HG03571 (cell line): ENCODE data around the gene METTL13.
A peak's percentile ranks its signal among the peaks of the same experiment; 100 is the strongest.

Experiments
- ATAC-seq: cut with Tn5 transposase; IDR thresholded peaks from one replicate; pipeline ENCODE4 v1.9.1; 2021; ENCODE audit not compliant: unreplicated experiment

The METTL13 gene

DNA sequence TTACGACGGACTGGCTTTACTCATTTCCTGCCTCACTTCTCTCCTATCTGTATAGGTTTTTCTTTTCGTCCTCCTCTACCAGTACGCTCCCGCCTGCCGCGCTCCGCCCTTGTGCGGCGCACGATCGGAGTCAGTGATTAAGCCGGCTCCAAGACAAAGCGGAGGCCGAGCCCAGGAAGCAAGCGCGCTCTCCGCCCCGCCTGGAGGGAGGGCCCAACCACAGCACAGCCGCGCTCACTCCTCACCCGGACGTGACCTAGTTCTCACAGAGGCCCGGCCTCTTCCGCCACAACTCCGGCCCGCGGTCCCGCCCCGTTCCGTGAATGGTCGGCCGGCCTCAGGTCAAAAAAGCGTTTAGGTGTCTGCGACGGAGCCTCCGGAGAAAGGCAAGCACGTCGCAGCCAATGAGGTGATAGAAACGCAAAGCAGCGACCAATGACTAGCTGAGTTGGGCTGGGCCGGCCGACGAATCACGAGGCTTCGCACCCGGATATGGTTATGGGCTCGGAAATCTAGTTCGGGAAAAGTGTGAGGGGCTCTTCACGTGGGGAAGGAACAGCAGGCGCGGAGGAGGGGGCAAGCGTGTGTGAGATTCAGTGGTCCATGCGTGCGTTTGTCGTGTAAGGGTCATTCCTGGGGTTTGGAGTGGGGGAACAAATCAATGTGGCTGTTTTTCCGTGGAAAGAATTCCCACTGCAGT, at the start of gene METTL13:
TSS of gene METTL13 (plus strand) at position 485 of the 700 bp plus-strand sequence. CDS start 308 bp downstream, outside the sequence.
- ATAC-seq: peak; percentile 99

DNA sequence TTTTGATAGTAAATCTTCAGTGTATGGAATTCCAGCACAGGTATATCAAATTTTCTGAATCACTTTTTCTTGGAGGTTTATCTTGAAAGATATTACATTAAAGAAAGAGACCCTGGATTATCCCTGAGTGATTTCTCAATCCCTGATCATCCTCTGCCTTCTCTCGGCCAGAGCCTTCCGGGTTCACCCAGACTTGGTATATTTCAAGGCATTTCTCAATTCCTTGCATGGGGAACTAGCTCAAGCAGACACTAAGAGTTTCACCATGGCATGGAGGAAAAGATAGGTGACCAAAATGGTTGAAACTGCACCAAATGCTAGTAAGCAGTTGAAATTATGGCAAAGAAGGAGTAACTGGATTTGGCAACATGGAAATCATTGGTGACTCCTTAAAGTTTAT, 45.3 kb upstream of the METTL13 start:
- ATAC-seq: no peak

- ATAC-seq: no peak
These were observed 42.5 kb upstream of the METTL13 start for GRCh38 chr1:171738911-171739310.

- ATAC-seq: no peak
These were observed 41.8 kb upstream of the METTL13 start for GRCh38 chr1:171739656-171740055.

DNA sequence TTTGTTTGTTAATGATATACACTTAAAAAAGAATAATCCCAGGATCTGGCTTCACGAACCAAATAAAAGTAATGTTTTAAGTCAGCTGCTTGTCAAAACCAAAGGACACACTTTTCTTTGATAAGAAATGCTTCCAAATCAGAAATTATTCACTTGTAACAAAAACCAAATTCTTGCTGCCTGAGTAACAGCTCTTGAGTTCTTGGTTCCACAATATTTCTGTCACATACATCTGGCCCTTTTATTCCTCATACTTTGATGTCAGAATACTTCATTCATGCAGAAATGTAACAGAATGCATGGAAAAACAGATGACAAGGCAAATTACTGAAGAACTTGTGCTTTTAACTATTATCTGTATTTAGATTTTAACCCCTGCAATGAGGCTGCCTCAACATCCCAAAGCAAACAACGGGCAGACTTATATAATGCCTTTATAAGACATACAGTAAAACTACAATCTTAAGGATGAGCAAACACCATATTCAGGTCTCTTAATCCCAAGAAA, 41.0 kb upstream of the METTL13 start:
- no peak for ATAC-seq

GRCh38 chr1:171740987-171741871, 40.2 kb upstream of the METTL13 start:
- ATAC-seq: no peak

- peak; percentile 94 for ATAC-seq
These were observed 39.4 kb upstream of the METTL13 start, which contains the start of gene VAMP4 for GRCh38 chr1:171741872-171742576. TSS of gene VAMP4 (minus strand) at chr1:171742065. CDS start at chr1:171738414, 3,651 bp downstream.

GRCh38 chr1:171742577-171742922, 38.9 kb upstream of the METTL13 start:
- peak; percentile 0 for ATAC-seq

DNA sequence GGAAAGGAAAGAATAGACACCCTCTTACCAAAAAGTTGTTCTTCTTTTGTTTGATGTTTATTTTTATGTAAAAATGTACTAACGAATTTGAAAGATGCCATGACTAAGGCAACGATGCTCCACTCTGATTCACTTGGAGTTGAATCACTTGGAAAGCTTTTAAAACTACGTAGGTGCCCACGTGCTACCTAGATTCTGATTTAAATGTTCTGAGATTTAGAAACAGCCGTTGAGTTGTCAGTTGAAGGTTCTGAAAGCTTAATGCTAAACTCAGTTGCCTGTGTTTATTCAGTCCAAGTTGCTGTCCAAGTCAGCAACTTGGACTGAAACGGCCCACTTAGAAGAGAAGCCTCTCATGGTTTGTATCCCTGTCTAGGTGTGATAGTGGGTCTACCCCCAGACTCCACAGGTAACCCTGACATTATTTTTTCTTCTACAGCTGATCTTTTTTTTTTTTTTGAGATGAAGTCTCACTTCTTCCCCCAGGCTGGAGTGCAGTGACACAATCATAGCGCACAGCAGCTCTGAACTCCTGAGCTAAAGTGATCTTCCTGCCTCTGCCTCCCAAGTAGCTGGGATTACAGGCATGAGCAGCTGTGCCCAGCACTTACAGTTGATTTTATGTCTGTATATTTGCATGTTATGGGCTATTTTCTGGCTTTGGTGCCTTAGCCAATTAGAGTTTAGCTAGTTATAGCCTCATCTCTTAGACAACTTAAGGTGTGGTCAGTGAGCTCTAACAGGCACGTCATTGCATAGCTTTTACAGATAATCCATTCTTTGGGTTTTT, 38.2 kb upstream of the METTL13 start:
- no peak for ATAC-seq

DNA sequence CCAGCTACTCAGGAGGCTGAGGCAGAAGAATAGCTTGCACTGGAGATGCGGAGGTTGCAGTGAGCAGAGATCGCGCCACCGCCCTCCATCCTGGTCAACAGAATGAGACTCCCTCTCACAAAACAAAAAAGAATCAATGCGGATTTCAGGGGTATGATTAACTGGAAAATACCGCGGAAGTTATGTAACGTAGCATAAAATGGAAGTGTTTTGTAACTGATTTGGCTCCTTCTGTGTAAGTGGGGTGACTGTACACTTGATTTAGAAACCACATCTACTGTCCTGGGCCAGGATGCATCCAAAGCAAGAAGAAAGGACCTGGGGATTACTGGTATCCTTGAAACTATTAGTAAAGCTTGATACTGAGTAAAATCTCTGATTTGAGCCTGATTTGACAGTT, 36.5 kb upstream of the METTL13 start:
- ATAC-seq: no peak

DNA sequence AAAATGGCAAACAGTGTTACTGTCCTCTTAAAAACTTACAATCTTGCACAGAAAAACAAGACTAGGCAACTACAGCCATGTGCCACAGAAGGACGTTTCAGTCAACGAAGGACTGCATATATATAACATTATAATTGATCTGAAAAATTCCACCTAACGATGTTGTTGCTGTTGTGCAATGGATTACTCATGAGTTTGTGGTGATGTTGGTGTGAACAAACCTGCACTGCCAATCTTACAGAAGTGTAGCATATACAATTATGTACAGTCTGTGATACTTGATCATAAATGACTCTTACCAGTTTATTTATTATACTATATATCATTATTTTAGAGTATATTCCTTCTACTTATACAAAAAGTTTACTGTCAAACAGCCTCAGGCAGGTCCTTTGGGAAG, 32.8 kb upstream of the METTL13 start:
- no peak for ATAC-seq

GRCh38 chr1:171751221-171751620, 30.2 kb upstream of the METTL13 start:
- no peak for ATAC-seq

DNA sequence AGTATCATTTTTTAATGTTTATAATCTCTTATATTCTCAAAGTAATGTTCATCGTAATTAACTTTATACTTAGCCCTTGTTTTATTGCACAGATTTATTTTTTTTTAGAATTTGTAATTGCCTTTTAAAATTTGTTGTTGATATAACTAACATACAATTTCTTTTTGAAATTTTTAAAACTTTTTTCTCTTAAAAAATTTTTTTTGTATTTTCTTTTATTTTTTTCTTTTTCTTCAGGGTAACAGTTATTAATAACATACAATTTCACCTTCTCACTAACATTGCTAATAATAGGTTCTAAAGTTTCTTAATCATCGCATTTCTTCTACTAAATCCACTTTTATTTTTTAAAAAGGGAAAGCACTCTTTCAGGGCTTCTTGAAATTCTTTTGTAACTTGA, 28.3 kb upstream of the METTL13 start:
- ATAC-seq: no peak

DNA sequence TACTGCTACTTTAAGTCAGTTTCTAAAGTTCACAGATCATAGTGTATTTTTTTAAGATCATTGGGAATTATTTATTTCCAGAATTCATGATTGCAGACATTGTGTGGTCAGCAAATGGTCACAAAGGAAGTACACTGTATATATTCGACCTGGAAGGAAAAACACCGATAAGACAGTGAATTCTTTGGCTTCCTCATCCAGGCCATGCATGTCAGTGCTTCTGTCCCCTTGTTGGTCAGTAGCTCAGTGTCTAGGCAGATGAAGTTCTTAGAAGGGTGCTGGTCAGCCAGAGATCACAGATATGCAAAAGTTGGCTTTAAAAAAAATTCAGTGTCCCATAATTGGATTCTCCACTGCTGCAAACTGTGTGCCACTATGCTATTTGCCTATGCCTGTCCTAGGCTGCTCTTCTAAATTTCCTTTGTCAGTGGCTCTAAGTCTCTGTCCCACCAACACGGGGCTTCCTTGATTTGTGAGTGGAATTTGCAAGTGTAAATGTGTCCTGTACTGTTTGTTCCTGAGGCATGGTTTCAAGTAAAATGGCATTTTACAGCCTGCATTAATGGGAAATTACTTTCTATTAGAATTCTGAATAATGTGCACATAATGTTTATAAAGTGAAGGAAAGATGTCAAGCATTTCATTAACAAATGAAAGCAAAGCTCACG, 27.6 kb upstream of the METTL13 start:
- ATAC-seq: no peak

GRCh38 chr1:171754353-171754705, 27.1 kb upstream of the METTL13 start:
- no peak for ATAC-seq

- no peak for ATAC-seq
These were observed 26.5 kb upstream of the METTL13 start for GRCh38 chr1:171754971-171755370.

- ATAC-seq: no peak
These were observed 24.6 kb upstream of the METTL13 start for GRCh38 chr1:171756856-171757255.

DNA sequence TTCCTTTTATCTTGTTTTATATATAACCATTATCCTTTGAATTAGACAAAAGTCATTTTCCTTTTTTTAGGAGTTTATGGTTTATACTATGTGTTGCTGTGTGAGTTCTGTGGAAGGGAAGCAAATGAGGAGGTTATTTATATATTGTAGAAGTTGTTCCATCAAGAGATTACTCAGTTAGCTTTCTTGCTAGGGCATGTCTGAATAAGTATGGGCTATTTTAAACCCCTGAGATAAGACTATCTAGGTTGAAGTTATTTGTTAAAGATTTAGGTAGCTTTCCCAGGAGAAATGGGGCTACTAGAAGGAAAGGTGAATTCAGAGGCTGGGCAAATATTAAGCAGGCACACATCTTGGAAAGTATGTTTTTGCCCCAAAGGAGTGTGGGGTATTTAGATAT, 23.4 kb upstream of the METTL13 start:
- no peak for ATAC-seq

DNA sequence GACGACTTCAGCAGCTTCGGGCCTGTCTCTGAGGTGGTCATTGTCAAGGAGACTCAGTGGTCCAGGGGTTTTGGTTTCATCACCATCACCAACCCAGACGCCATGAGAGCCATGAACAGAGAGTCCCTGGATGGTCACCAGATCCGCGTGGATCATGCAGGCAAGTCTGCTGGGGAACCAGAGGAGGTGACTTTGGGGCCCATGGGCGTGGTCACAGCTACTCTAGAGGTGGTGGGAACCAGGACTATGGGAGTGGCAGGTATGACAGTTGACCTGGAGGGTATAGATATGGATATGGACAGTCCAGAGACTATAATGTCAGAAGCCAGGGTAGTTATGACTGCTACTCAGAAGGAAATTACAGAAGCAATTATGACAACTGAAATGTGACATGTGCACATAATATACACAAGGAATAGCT, 19.3 kb upstream of the METTL13 start:
- no peak for ATAC-seq

DNA sequence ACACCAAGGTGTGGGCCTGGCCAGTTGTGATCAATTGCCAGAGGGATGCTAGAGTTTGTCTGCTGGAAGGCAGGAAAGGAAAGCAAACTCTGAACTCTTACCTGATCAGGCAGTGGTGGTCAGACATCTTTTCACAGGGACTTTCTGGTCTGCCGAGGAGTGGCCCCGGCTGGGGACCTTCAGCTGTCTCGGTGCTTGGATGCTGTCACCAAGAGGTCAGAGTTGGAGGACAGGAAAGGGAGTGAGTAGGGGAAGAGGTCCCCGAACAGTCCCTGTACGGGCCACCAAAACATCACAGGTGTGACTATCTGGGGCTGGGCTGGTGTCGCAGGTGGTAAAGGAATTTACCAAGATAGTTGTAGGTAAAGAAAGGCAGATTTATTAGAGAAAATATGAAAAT, 17.7 kb upstream of the METTL13 start:
- ATAC-seq: no peak
